C4-2B (cell line): ENCODE results near the gene RAB36.

Experiments used
- ZFX ChIP-seq: fragments of 450-650 bp; IDR thresholded peaks from 2 replicates; pipeline ENCODE4 v1.6.1; 2017
- TF ChIP-seq, protein P1 (sequence below): fragments of 450-650 bp; conservative IDR thresholded peaks from 2 replicates; pipeline ENCODE4 v1.5.1; 2017; ENCODE audit warnings: mild to moderate bottlenecking

DNA sequence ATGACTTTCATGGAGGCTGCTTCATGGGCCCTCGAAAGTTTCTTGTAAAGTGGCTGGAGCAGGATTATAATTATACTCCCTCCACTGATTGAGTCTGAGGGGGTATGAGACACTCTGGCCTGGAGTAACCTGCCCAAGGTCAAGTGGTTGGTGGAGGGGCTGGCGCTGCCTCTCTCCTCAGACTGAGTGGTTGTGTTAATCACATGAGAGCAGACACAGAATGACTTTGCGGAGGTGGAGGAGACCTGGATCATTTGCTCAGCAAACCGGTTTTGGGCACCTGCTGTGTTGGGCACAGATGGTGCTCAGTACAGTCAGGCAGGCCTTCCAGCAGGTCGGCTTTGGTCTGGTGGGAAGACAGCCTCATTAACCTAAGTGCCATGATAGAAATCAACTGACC, 46.9 kb downstream of the RAB36 start:
- TF ChIP-seq, protein P1, sequence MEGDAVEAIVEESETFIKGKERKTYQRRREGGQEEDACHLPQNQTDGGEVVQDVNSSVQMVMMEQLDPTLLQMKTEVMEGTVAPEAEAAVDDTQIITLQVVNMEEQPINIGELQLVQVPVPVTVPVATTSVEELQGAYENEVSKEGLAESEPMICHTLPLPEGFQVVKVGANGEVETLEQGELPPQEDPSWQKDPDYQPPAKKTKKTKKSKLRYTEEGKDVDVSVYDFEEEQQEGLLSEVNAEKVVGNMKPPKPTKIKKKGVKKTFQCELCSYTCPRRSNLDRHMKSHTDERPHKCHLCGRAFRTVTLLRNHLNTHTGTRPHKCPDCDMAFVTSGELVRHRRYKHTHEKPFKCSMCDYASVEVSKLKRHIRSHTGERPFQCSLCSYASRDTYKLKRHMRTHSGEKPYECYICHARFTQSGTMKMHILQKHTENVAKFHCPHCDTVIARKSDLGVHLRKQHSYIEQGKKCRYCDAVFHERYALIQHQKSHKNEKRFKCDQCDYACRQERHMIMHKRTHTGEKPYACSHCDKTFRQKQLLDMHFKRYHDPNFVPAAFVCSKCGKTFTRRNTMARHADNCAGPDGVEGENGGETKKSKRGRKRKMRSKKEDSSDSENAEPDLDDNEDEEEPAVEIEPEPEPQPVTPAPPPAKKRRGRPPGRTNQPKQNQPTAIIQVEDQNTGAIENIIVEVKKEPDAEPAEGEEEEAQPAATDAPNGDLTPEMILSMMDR = no peak
- no peak for TF ChIP-seq ZFX
